ENCODE data around the gene UROC1.

UROC1 gene

DNA sequence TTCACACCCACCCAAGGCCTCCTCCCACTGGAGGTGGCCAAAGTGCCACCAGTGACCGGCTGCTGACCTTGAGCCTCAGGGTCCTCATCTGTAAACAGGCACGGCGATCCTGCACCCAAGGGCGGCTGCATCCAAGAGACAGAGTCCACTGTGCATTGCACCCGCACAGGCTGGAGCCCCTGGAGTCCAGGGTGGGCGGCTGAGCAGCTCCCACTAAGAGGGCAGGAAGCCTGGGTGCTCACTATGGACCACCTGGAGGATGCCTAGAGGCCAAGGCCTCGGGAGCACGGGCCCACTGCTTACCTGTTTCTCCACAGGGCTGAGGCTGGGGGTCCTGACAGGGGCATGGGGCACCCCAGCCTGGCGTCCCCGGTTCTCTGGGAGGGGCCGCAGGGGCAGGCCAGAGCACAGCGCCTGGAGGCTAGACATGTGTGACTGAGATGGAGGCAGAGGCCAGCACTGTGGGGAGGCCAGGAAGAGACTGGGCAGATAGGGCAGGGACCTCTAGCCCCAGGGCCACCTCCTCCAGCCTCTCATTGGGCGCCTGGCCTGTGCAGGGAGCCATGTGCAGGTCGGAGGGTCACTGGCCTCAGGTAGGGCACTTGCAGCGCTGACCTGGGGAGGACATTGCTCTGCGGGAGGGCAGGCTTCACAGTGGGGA, at the start of gene UROC1:
Gene UROC1 (minus strand): TSS at position 483 of the 661 bp plus-strand sequence. CDS start 54 bp downstream, at position 429.
- DNase-seq: no peak

GRCh38 chr3:126562737-126563276, 45.2 kb upstream of the UROC1 start:
- DNase-seq: no peak

DNA sequence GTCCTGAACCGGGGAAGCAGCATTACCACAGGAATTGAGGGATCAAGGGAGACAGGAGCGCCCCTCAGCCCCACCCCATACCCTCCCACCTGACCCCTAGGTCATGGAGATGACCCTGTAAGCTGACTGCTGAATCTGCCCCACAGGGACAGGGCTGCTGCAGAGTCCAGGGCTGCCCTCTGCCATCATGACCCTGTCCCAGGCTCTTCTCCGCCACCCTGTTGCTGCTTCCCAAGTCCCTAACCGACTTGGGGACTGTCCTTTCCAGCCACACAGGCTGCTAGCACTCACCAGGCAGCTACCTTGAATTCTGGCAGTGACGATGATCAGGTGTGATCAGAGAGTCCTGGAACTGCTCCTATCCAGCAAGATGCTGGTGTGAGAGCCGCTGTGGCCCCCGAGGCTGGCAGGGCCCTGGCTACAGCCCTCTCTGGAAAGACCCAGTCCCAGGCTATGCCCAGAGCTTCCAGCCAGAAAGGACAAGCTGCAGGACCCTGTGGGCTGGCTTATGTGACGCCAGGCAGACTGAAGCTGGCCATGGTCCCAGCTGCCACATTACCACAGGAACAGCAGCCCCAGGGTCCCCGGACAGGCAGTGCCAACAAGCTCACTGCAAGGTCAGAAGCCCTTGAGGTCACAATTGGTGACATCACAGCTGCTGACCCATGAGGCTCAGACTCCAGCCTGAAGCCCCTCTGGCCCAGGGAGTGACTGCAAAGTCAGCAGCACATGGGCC, 40.9 kb upstream of the UROC1 start, which contains the start of gene C3orf22:
Gene C3orf22 (minus strand): TSS at position 597 of the 736 bp plus-strand sequence. CDS start 5,542 bp downstream, outside the sequence.
- no peak for DNase-seq

- DNase-seq: no peak
These were observed 40.2 kb upstream of the UROC1 start for GRCh38 chr3:126557761-126558160.

DNA sequence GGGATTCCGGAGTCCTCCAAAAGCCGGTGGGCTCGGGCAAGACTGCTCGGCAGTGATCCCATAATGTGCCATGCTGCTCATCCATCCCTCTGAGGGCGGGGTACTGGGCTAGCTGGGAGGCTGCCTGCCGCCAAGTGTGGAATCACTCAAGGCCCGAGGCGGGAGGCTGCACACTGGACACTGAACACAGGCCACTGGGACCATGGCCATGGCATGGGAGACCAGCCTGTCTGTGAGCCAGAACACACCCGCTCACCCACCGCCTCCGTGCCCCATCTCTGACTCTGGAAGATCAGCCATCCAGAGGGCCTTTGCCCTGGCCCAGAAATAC, 39.8 kb upstream of the UROC1 start:
- DNase-seq: no peak

DNA sequence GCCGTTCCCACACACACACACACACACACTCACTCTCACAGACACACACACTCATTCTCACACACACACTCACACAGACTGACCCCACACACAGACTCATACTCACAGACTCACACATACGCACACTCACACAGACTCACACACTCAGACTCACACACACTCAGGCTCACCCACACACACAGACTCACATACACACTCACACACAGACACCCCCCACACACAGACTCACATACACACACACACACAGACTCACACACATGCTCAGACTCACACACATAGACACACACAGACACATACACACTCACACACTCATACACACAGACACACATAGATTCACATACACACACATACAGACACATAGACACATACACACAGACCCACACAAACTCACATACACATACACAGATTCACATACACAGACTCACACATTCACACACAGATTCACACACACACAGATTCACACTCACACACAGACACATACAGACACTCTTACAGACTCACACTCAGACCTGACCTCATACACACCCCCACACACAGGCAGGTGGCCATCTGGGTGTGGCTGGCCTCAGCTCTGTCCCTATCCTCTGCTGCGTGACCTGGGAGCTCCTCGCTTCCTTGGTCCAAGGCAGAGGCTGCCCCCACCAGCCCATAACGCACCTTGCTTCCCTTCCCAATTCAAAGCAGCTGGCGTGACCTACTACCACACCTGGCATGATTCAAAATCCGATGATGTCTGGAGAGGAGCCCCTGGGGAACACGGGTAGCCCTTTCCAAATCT, 39.3 kb upstream of the UROC1 start:
- no peak for DNase-seq

GRCh38 chr3:126555795-126556636, 38.4 kb upstream of the UROC1 start:
- no peak for DNase-seq

GRCh38 chr3:126554560-126555525, 37.3 kb upstream of the UROC1 start:
- DNase-seq: no peak

GRCh38 chr3:126553284-126554084, 35.9 kb upstream of the UROC1 start:
- DNase-seq: no peak

DNA sequence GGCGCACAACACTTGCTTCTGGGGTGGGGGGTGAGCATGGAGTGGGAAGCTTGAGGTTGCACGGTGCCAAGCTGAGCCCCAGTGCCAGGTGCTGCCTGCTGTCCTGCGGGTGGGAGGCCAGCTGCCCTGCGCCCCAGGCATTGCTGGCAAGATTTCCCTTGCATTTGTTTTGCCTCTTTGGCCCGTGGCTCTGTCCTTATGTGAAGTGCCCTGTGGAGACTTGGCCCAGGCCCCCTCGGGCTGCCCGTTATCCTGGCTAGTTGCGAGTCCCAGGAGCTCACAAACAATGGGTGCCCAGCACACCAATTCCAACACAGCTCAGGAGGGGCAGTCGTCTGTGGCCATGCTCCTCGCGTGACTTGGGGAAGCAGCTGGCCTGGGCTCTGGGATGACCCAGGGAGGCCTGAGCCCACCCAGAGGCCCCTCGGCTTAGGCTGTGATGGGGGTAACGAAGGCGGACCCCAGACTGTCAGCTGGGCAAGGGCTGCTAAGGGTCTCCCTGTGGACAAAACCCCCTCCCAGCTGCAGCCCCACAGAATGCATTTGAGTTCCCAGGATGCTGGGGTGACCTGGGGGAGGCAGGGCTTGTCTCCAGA, 35.2 kb upstream of the UROC1 start:
- no peak for DNase-seq

- no peak for DNase-seq
These were observed 34.5 kb upstream of the UROC1 start for GRCh38 chr3:126551839-126552687.

DNA sequence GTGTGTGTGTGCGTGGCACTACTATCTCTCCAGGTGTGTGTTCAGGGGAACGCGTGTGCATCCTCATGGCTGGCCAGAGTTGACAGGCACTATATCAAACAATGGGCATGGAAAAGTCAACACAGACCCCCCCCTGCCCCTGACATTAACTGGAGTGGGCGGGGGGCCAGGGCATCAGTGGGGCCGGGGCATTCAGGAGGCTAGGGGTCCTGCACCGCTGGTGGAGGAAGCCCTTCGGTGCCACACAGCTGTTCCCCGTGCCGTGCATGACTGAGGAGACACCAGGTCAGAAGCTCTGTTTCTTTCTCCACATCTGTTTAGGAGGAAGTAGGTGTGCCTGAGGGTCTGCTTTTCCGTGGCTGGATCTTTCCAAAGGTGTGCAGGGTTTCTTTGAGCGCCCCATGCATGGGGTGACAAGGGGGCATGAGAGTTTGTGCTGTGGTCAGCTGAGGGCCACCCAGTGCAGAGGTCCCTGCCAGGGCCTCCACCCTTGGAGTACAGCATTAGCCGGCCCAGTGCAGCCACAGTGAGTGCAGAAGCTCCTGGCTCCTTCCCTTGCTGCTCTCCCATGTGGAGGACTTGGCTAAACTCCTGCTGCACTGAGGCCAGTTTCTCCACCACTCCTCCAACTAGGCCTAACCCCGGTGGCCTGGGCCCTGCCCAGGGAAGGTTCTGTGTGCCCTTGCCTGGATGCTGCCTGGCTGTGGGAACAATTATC, 33.7 kb upstream of the UROC1 start:
- no peak for DNase-seq

DNA sequence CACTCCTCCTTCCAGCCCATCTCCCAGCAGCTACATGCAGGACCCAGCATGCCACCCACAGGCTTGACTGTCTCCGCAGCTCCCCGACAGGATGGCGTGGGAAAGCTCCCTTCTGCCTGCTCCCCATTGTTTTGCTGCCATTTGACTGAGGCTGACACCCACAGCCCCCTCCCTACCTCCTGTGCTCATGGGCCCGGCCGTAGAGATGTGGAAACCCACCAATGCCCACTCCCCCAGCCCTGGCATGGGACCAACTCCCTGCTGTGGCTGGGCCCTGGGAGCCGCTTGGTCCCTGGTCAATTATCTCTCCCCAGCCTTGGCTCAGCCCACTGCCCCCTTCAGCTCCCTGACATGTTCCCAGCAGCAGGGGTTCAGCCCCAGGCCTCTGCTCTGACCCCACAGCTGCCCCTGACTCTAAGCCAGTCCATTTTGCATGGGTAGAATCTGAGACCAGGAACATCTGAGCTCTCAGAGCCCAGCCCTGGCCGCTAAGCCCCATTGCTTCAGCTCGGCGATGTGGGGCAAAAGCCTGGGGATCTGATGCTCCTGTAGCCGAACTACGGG, 33.0 kb upstream of the UROC1 start:
- DNase-seq: no peak

DNA sequence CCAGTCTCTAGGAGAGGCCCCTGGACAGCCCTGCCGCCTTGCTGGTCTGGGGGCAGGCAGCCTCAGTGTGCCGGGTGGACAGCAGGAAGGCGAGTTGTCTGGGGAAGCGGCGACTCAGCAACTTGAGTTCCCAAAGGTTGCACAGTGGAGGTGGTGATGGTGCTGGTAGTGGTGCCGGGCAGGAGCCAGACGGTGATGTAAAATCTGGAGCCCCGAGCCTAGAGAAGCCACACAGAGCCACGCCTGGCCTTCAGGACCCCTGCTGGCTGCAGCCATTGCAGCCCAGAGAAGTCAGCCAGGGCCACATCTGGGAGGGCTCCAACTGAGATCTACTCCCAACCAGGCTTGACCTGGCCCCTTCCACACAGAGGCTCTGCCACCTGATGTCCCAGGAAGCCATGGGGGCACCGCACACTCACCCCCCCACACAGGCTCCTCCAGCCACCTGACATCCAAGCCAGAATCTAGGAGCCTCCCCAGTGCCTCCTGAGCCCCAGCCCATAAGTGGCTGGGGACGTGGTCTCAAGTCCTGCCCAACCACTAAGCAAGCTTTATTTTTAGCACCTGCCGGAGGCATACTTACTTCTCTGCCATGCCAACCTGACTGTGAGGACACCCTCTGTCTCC, 32.4 kb upstream of the UROC1 start:
- DNase-seq: no peak

GRCh38 chr3:126548556-126549466, 31.2 kb upstream of the UROC1 start:
- DNase-seq: no peak

- DNase-seq: no peak
These were observed 30.1 kb upstream of the UROC1 start for GRCh38 chr3:126547721-126548120.

Measured in activated CD4-positive, alpha-beta T cell treated with anti-CD3 and anti-CD28 coated beads, Interleukin-10, Interleukin-2, amounts not matched to agents 100 ng/mL and 50 ng/mL, durations not matched to agents 16 hours and 8 hours (primary cell).